Tibial nerve (tissue), 4 donors: ENCODE data around the gene WAPL.

Experiments
- CTCF ChIP-seq, 5 experiments: fragments of 200-600 bp in 3 of 5; fragments of 450-650 bp in 2 of 5; sonication (generic) in 3 of 5; IDR thresholded peaks; one replicate each; pipeline ENCODE4 v1.5.1; 2016 to 2019; ENCODE audit warnings: antibody characterized with exemption in 5 of 5, mild to moderate bottlenecking in 3 of 5, moderate library complexity in 2 of 5
- EP300 ChIP-seq, 2 donors: sonication (generic); formaldehyde crosslinking; IDR thresholded peaks; one replicate each; pipeline ENCODE4 v1.6.1; 2017; ENCODE audit warnings: antibody characterized with exemption in 2 of 2, mild to moderate bottlenecking in 1 of 2

DNA sequence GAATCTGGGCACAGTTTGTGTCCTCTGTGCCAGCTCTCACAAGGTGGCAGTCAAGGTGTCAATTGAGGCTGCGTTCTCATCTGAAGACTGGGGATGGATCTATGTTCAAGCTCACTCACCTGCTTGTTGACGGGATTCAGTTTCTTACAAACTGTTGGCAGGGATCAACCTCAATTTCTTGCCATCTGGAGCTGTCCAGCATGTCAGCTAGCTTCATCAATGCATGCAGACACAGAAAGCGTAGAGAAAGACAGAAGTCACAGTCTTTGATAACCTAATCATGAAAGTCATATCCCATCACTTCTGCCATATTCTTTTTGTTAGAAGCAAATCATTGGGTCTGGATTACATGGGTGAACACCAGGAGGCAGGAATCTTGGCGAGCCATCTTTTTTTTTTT lies 32.0 kb upstream of the WAPL start:
- TF ChIP-seq CTCF (IDR thresholded peaks at IDR 0.05) (no peak), EP300 (IDR thresholded peaks at IDR 0.05) (no peak)
